ENCODE data around the gene ADGRB2.

GRCh38 chr1:31805318-31805717 is 41.2 kb upstream of the ADGRB2 start:
- TF ChIP-seq POLR2A (IDR thresholded peaks at IDR 0.05) (no peak), CTCF (IDR thresholded peaks at IDR 0.05) (no peak)
